ENCODE results near the gene CALHM5.
A peak's percentile ranks its signal among the peaks of the same experiment; 100 is the strongest.

The CALHM5 gene

GRCh38 chr6:116511424-116512110 lies at the start of gene CALHM5:
TSS of gene CALHM5 (plus strand) at chr6:116511639. CDS start at chr6:116511697, 58 bp downstream.
- H3K4me3 ChIP-seq (replicated peaks in 1 of 2; ENCODE audit: low read depth in 2 of 2, low read length in 2 of 2): peak within 1 kb of the TSS; percentile 51 to 62
- DNase-seq (ENCODE audit: low read depth in 2 of 2): peak; percentile 93 to 96
- TF ChIP-seq CTCF (IDR thresholded peaks at IDR 0.05; ENCODE audit: low read depth, low read length): peak; percentile 67

- DNase-seq (ENCODE audit: low read depth in 2 of 2): peak; percentile 53 to 62
- no peak for TF ChIP-seq CTCF (IDR thresholded peaks at IDR 0.05; ENCODE audit: low read depth, low read length)
- peak overlapping the region; percentile 39 to 42 for H3K4me3 ChIP-seq (replicated peaks in 1 of 2; ENCODE audit: low read depth in 2 of 2, low read length in 2 of 2)
Measured at GRCh38 chr6:116461932-116462885, 49.2 kb upstream of the CALHM5 start.

- DNase-seq (ENCODE audit: low read depth in 2 of 2): no peak
- TF ChIP-seq CTCF (IDR thresholded peaks at IDR 0.05; ENCODE audit: low read depth, low read length): no peak
- no peak overlapping the region for H3K4me3 ChIP-seq (replicated peaks in 1 of 2; ENCODE audit: low read depth in 2 of 2, low read length in 2 of 2)
Measured at GRCh38 chr6:116463301-116463700, 48.1 kb upstream of the CALHM5 start.

- DNase-seq (ENCODE audit: low read depth in 2 of 2): no peak
- no peak for TF ChIP-seq CTCF (IDR thresholded peaks at IDR 0.05; ENCODE audit: low read depth, low read length)
- no peak overlapping the region for H3K4me3 ChIP-seq (replicated peaks in 1 of 2; ENCODE audit: low read depth in 2 of 2, low read length in 2 of 2)
Measured at GRCh38 chr6:116465246-116465645, 46.2 kb upstream of the CALHM5 start.

GRCh38 chr6:116467096-116467495 lies 44.3 kb upstream of the CALHM5 start:
- H3K4me3 ChIP-seq (replicated peaks in 1 of 2; ENCODE audit: low read depth in 2 of 2, low read length in 2 of 2): no peak overlapping the region
- no peak for TF ChIP-seq CTCF (IDR thresholded peaks at IDR 0.05; ENCODE audit: low read depth, low read length)
- DNase-seq (ENCODE audit: low read depth in 2 of 2): peak in 1 of 2 donors; percentile 57

GRCh38 chr6:116467514-116467913 lies 43.9 kb upstream of the CALHM5 start:
- DNase-seq (ENCODE audit: low read depth in 2 of 2): no peak
- no peak overlapping the region for H3K4me3 ChIP-seq (replicated peaks in 1 of 2; ENCODE audit: low read depth in 2 of 2, low read length in 2 of 2)
- no peak for TF ChIP-seq CTCF (IDR thresholded peaks at IDR 0.05; ENCODE audit: low read depth, low read length)

All from cardiac fibroblast (primary cell).